ENCODE measurements around the gene PCYT2. TPM values are rescaled to one million over a fixed set of nuclear protein-coding genes. Genes with fewer than 3 reads are reported as not detected.

PCYT2 gene
- total and polyA plus RNA-seq, 10 of the 15 experiments (the other 5 are each of a cell fraction or from before 2014, with no cell fraction given), result 0.63 to 72.0 (median 45.0) TPM

- TF ChIP-seq SRF (IDR thresholded peaks at IDR 0.05; ENCODE audit: low read depth in 2 of 2, low read length in 2 of 2), result no peak
- no peak for TF ChIP-seq POLR2AphosphoS5 (IDR thresholded peaks at IDR 0.05; ENCODE audit: low read length)
- no peak for TF ChIP-seq ASH2L (IDR thresholded peaks at IDR 0.05; ENCODE audit: borderline replicate concordance, low read depth)
- no peak for TF ChIP-seq ZNF592 (IDR thresholded peaks at IDR 0.05)
- TF ChIP-seq IKZF1 (conservative IDR thresholded peaks at IDR 0.05), result peak; percentile 100
- TF ChIP-seq CUX1 (IDR thresholded peaks at IDR 0.05; ENCODE audit: insufficient replicate concordance, low read depth, low read length), result no peak
- TF ChIP-seq USF2 (IDR thresholded peaks at IDR 0.05; ENCODE audit: borderline replicate concordance, low read depth, low read length), result peak; percentile 93
- no peak for TF ChIP-seq WRNIP1 (IDR thresholded peaks at IDR 0.05; ENCODE audit: borderline replicate concordance, low read depth, low read length)
- no peak for TF ChIP-seq ZBTB33 (IDR thresholded peaks at IDR 0.05)
- no peak for TF ChIP-seq RELB (IDR thresholded peaks at IDR 0.05; ENCODE audit: low read depth)
- TF ChIP-seq NKRF (conservative IDR thresholded peaks at IDR 0.05), result peak; percentile 96
Measured at GRCh38 chr17:81927653-81928543, 16.7 kb upstream of the PCYT2 start, which contains the start of gene MAFG (continued).

Measured in GM12878 (cell line).